Measurements from ENCODE around the gene SLC3A2. TPM values are rescaled to one million over a fixed set of nuclear protein-coding genes. Genes with fewer than 3 reads are reported as not detected.

The SLC3A2 gene
- 473 and 540 TPM in 2 replicates for polyA plus RNA-seq (2013)

- H3K23ac ChIP-seq (ENCODE audit: low read length): no peak within 1 kb of the TSS
- H3K36me3 ChIP-seq (ENCODE audit: control insufficient read depth in 1 of 2, insufficient read depth in 2 of 2, low read length in 2 of 2): peaks cover 33 to 38% of the 10 kb centered on the region in 2 experiments
- peak; percentile 91 to 93 for DNase-seq
- H3K4me2 ChIP-seq (ENCODE audit: low read length): peak within 1 kb of the TSS; percentile 69
- H2BK12ac ChIP-seq (ENCODE audit: low read length): peak within 1 kb of the TSS; percentile 28
- WGBS (ENCODE audit: extremely low coverage, insufficient coverage, insufficient read length): no CpG with 5 or more reads among the region's 69 CpGs
- no peaks in the 10 kb centered on the region for H3K27me3 ChIP-seq (ENCODE audit: insufficient read depth, low read length)
- H3K79me2 ChIP-seq (ENCODE audit: control insufficient read depth, insufficient read depth, low read length, poor library complexity): peaks cover 21% of the 10 kb centered on the region
- H2BK5ac ChIP-seq (ENCODE audit: low read depth, low read length, poor library complexity): peak within 1 kb of the TSS; percentile 95
- peaks cover 21% of the 10 kb centered on the region for H3K79me1 ChIP-seq (ENCODE audit: low read length)
- peak within 1 kb of the TSS; percentile 99 for H3K4ac ChIP-seq (ENCODE audit: low read depth, low read length)
- peak within 1 kb of the TSS; percentile 92 for H4K8ac ChIP-seq (ENCODE audit: low read depth, low read length)
- peak within 1 kb of the TSS; percentile 99 for H3K9ac ChIP-seq (ENCODE audit: low read length)
- peak within 1 kb of the TSS; percentile 91 for H3K18ac ChIP-seq (ENCODE audit: low read length)
- peaks cover 3% of the 10 kb centered on the region for H3K9me3 ChIP-seq (ENCODE audit: insufficient read depth, low read depth, low read length)
- H2AK5ac ChIP-seq (ENCODE audit: low read length): peak within 1 kb of the TSS; percentile 69
- peak within 1 kb of the TSS; percentile 99 for H2BK120ac ChIP-seq (ENCODE audit: insufficient read depth, low read length, poor library complexity)
- H4K91ac ChIP-seq (ENCODE audit: low read depth, low read length): peak within 1 kb of the TSS; percentile 96
- peak within 1 kb of the TSS; percentile 96 for H3K14ac ChIP-seq (ENCODE audit: low read length)
- peak within 1 kb of the TSS; percentile 65 for H4K12ac ChIP-seq (ENCODE audit: low read depth, low read length)
- H3K27ac ChIP-seq (ENCODE audit: low read depth, low read length): peak within 1 kb of the TSS; percentile 94
- peak within 1 kb of the TSS; percentile 99 for H3K4me3 ChIP-seq (ENCODE audit: low read depth, low read length)
- peak within 1 kb of the TSS; percentile 35 for H2AFZ ChIP-seq (ENCODE audit: insufficient read depth, low read length, poor library complexity)
- peaks cover 13 to 25% of the 10 kb centered on the region in 2 experiments for H3K4me1 ChIP-seq (ENCODE audit: control insufficient read depth in 1 of 2, insufficient read depth in 2 of 2, low read length in 2 of 2)
These were observed at the start of gene SLC3A2 for GRCh38 chr11:62880803-62881578. Gene SLC3A2, plus strand, starts transcription at chr11:62880896. Its CDS starts 128 bp downstream, at chr11:62881024.

- peak overlapping the region; percentile 79 for H3K27ac ChIP-seq (ENCODE audit: low read depth, low read length)
- H3K4me3 ChIP-seq (ENCODE audit: low read depth, low read length): peak overlapping the region; percentile 88
- peak overlapping the region; percentile 96 for H3K9ac ChIP-seq (ENCODE audit: low read length)
- peak overlapping the region; percentile 56 for H3K14ac ChIP-seq (ENCODE audit: low read length)
- H2BK5ac ChIP-seq (ENCODE audit: low read depth, low read length, poor library complexity): peak overlapping the region; percentile 39
- H4K12ac ChIP-seq (ENCODE audit: low read depth, low read length): peak overlapping the region; percentile 24
- peak overlapping the region; percentile 32 for H4K91ac ChIP-seq (ENCODE audit: low read depth, low read length)
- no peaks in the 10 kb centered on the region for H3K27me3 ChIP-seq (ENCODE audit: insufficient read depth, low read length)
- peaks cover 3% of the 10 kb centered on the region for H3K9me3 ChIP-seq (ENCODE audit: insufficient read depth, low read depth, low read length)
- H2AFZ ChIP-seq (ENCODE audit: insufficient read depth, low read length, poor library complexity): peak overlapping the region; percentile 4
- peak overlapping the region; percentile 9 for H2BK120ac ChIP-seq (ENCODE audit: insufficient read depth, low read length, poor library complexity)
- peaks cover 40 to 48% of the 10 kb centered on the region in 2 experiments for H3K36me3 ChIP-seq (ENCODE audit: control insufficient read depth in 1 of 2, insufficient read depth in 2 of 2, low read length in 2 of 2)
- peak overlapping the region; percentile 32 for H4K8ac ChIP-seq (ENCODE audit: low read depth, low read length)
- H3K4me2 ChIP-seq (ENCODE audit: low read length): peak overlapping the region; percentile 70
- peak in 1 of 2 donors; percentile 35 for DNase-seq
- H2BK12ac ChIP-seq (ENCODE audit: low read length): no peak overlapping the region
- H3K18ac ChIP-seq (ENCODE audit: low read length): peak overlapping the region; percentile 66
- H3K79me2 ChIP-seq (ENCODE audit: control insufficient read depth, insufficient read depth, low read length, poor library complexity): peaks cover 17% of the 10 kb centered on the region
- peaks cover 0 to 6% of the 10 kb centered on the region in 2 experiments for H3K4me1 ChIP-seq (ENCODE audit: control insufficient read depth in 1 of 2, insufficient read depth in 2 of 2, low read length in 2 of 2)
- peaks cover 15% of the 10 kb centered on the region for H3K79me1 ChIP-seq (ENCODE audit: low read length)
- H3K23ac ChIP-seq (ENCODE audit: low read length): no peak overlapping the region
- peak overlapping the region; percentile 84 for H3K4ac ChIP-seq (ENCODE audit: low read depth, low read length)
- no peak overlapping the region for H2AK5ac ChIP-seq (ENCODE audit: low read length)
- no CpG with 5 or more reads among the region's 33 CpGs for WGBS (ENCODE audit: extremely low coverage, insufficient coverage, insufficient read length)
These were observed 49.7 kb upstream of the SLC3A2 start for GRCh38 chr11:62830904-62831519.

- no CpG with 5 or more reads among the region's 65 CpGs for WGBS (ENCODE audit: extremely low coverage, insufficient coverage, insufficient read length)
- peak within 1 kb of the TSS; percentile 69 for H3K18ac ChIP-seq (ENCODE audit: low read length)
- H2BK120ac ChIP-seq (ENCODE audit: insufficient read depth, low read length, poor library complexity): peak within 1 kb of the TSS; percentile 89
These were observed 49.0 kb upstream of the SLC3A2 start, which contains the start of gene STX5 for GRCh38 chr11:62831520-62832335. Gene STX5, minus strand, starts transcription at chr11:62832051. Its CDS starts 808 bp downstream, at chr11:62831243.

More at GRCh38 chr11:62831520-62832335, 49.0 kb upstream of the SLC3A2 start, which contains the start of gene STX5:
- Histone ChIP-seq H2AK5ac (ENCODE audit: low read length) (peak within 1 kb of the TSS; percentile 43), H4K91ac (ENCODE audit: low read depth, low read length) (peak within 1 kb of the TSS; percentile 83), H2BK12ac (ENCODE audit: low read length) (no peak within 1 kb of the TSS), H3K79me2 (ENCODE audit: control insufficient read depth, insufficient read depth, low read length, poor library complexity) (peaks cover 17% of the 10 kb centered on the region), H2AFZ (ENCODE audit: insufficient read depth, low read length, poor library complexity) (peak within 1 kb of the TSS; percentile 77), H3K4me2 (ENCODE audit: low read length) (peak within 1 kb of the TSS; percentile 81), H4K8ac (ENCODE audit: low read depth, low read length) (peak within 1 kb of the TSS; percentile 93), H3K23ac (ENCODE audit: low read length) (no peak within 1 kb of the TSS), H3K9me3 (ENCODE audit: insufficient read depth, low read depth, low read length) (peaks cover 3% of the 10 kb centered on the region), H3K79me1 (ENCODE audit: low read length) (peaks cover 15% of the 10 kb centered on the region), H3K27me3 (ENCODE audit: insufficient read depth, low read length) (no peaks in the 10 kb centered on the region), H3K4ac (ENCODE audit: low read depth, low read length) (peak within 1 kb of the TSS; percentile 84), H2BK5ac (ENCODE audit: low read depth, low read length, poor library complexity) (peak within 1 kb of the TSS; percentile 98), H3K9ac (ENCODE audit: low read length) (peak within 1 kb of the TSS; percentile 96), H4K12ac (ENCODE audit: low read depth, low read length) (peak within 1 kb of the TSS; percentile 50), H3K4me3 (ENCODE audit: low read depth, low read length) (peak within 1 kb of the TSS; percentile 92), H3K36me3 (ENCODE audit: control insufficient read depth in 1 of 2, insufficient read depth in 2 of 2, low read length in 2 of 2) (peaks cover 34 to 48% of the 10 kb centered on the region in 2 experiments), H3K4me1 (ENCODE audit: control insufficient read depth in 1 of 2, insufficient read depth in 2 of 2, low read length in 2 of 2) (peaks cover 0 to 6% of the 10 kb centered on the region in 2 experiments), H3K27ac (ENCODE audit: low read depth, low read length) (peak within 1 kb of the TSS; percentile 79), H3K14ac (ENCODE audit: low read length) (peak within 1 kb of the TSS; percentile 78)
- peak; percentile 98 to 99 for DNase-seq
